Neural cell (in vitro differentiated cells): ENCODE measurements around the gene SSX2IP. TPM values are rescaled to one million over a fixed set of nuclear protein-coding genes. Genes with fewer than 3 reads are reported as not detected.

Experiments
- H2AFZ ChIP-seq: fragments of 200-600, 300-800 bp; sonication (generic), shearing (Covaris generic); 2 replicates; pipeline ENCODE4 v1.6.0; 2014; ENCODE audit warnings: low read depth, mild to moderate bottlenecking, antibody characterized with exemption, low read length, moderate library complexity
- H3F3A ChIP-seq: fragments of 200-600 bp; shearing (Covaris generic); 2 replicates; pipeline ENCODE4 v1.6.1; 2016; ENCODE audit warnings: mild to moderate bottlenecking, moderate library complexity, mixed read lengths, antibody characterized with exemption, low read length; ENCODE audit not compliant: insufficient read depth, poor library complexity, severe bottlenecking
- H3K27ac ChIP-seq: fragments of 200-600, 300-800 bp; sonication (generic), shearing (Covaris generic); 2 replicates; pipeline ENCODE4 v1.5.1; 2014; ENCODE audit warnings: mild to moderate bottlenecking, low read length, moderate library complexity
- H3K27me3 ChIP-seq: fragments of 300-800, 200-600 bp; sonication (generic), shearing (Covaris generic); 2 replicates; pipeline ENCODE4 v1.6.0; 2014; ENCODE audit warnings: mild to moderate bottlenecking, low read depth, low read length, moderate library complexity; ENCODE audit not compliant: insufficient read depth
- H3K36me3 ChIP-seq: fragments of 300-800, 200-600 bp; sonication (generic), shearing (Covaris generic); 2 replicates; pipeline ENCODE4 v1.5.1; 2014; ENCODE audit warnings: mild to moderate bottlenecking, antibody characterized with exemption, low read length, moderate library complexity; ENCODE audit not compliant: insufficient read depth
- H3K4me2 ChIP-seq: fragments of 300-800, 200-600 bp; sonication (generic), shearing (Covaris generic); 2 replicates; pipeline ENCODE4 v1.6.0; 2014; ENCODE audit warnings: mild to moderate bottlenecking, low read length
- H3K4me3 ChIP-seq: fragments of 300-800, 200-600 bp; sonication (generic), shearing (Covaris generic); 2 replicates; pipeline ENCODE4 v1.5.1; 2014; ENCODE audit warnings: mild to moderate bottlenecking, low read length, moderate library complexity
- H3K79me2 ChIP-seq: fragments of 200-600 bp; shearing (Covaris generic); replicated peaks from 2 replicates; pipeline ENCODE4 v1.6.0; 2014; ENCODE audit warnings: mild to moderate bottlenecking, low read length, moderate library complexity; ENCODE audit not compliant: insufficient read depth
- H3K9ac ChIP-seq: fragments of 300-800, 200-600 bp; sonication (generic), shearing (Covaris generic); 2 replicates; pipeline ENCODE4 v1.6.1; 2016; ENCODE audit warnings: mild to moderate bottlenecking, low read length, mixed read lengths
- H3K9me2 ChIP-seq: fragments of 200-600 bp; shearing (Covaris generic); 2 replicates; pipeline ENCODE4 v1.6.1; 2016; ENCODE audit warnings: mild to moderate bottlenecking, low read length, mixed read lengths; ENCODE audit not compliant: insufficient read depth
- H3K9me3 ChIP-seq: fragments of 200-600, 300-800 bp; sonication (generic), shearing (Covaris generic); 2 replicates; pipeline ENCODE4 v1.6.1; 2016; ENCODE audit warnings: mild to moderate bottlenecking, mixed run types, low read length, moderate library complexity, mixed read lengths
- H4K20me1 ChIP-seq: fragments of 200-600 bp; shearing (Covaris generic); 2 replicates; pipeline ENCODE4 v1.6.1; 2016; ENCODE audit warnings: mild to moderate bottlenecking, mixed run types; ENCODE audit not compliant: insufficient read depth
- EP300 ChIP-seq: fragments of 450-650 bp; conservative IDR thresholded peaks from 2 replicates; pipeline ENCODE4 v1.6.1; 2014; ENCODE audit warnings: antibody characterized with exemption, mild to moderate bottlenecking, moderate library complexity; ENCODE audit not compliant: poor library complexity, severe bottlenecking
- EZH2 ChIP-seq: fragments of 200-600, 300-800 bp; shearing (Covaris generic), sonication (generic); IDR thresholded peaks from 2 replicates; pipeline ENCODE4 v1.6.1; 2014; ENCODE audit warnings: antibody characterized with exemption, low read length, borderline replicate concordance, mild to moderate bottlenecking; ENCODE audit not compliant: insufficient read depth, poor library complexity, severe bottlenecking
- MXI1 ChIP-seq: fragments of 450-650 bp; conservative IDR thresholded peaks from 2 replicates; pipeline ENCODE4 v1.6.1; 2014; ENCODE audit warnings: antibody characterized with exemption, mild to moderate bottlenecking; ENCODE audit not compliant: poor library complexity, severe bottlenecking
- POLR2AphosphoS5 ChIP-seq: IDR thresholded peaks from 2 replicates; pipeline ENCODE4 v1.6.1; 2012
- RAD21 ChIP-seq: fragments of 450-650 bp; conservative IDR thresholded peaks from 2 replicates; pipeline ENCODE4 v1.6.1; 2014; ENCODE audit warnings: antibody characterized with exemption, mild to moderate bottlenecking, moderate library complexity
- SMC3 ChIP-seq: fragments of 450-650 bp; conservative IDR thresholded peaks from 2 replicates; pipeline ENCODE4 v1.6.1; 2014; ENCODE audit warnings: antibody characterized with exemption, mild to moderate bottlenecking, moderate library complexity; ENCODE audit not compliant: poor library complexity
- TAF1 ChIP-seq: IDR thresholded peaks from 2 replicates; pipeline ENCODE4 v1.6.1; 2012; ENCODE audit warnings: low read depth
- polyA plus RNA-seq: library from polyadenylated mRNA; depleted of rRNA; stranded (reverse); fragments of >200 nt; gene quantifications from 2 replicates; pipeline ENCODE4 v1.2.3, GENCODE V29; 2014
- TF ChIP-seq, protein P1 (sequence below): fragments of 450-650 bp; IDR thresholded peaks from 2 replicates; pipeline ENCODE4 v1.5.1; 2014; ENCODE audit warnings: antibody characterized with exemption, mild to moderate bottlenecking, moderate library complexity; ENCODE audit not compliant: poor library complexity, severe bottlenecking
- TF ChIP-seq, protein P2 (sequence below): IDR thresholded peaks from 2 replicates; pipeline ENCODE4 v1.6.1; 2012; ENCODE audit warnings: borderline replicate concordance

Gene SSX2IP
- polyA plus RNA-seq, 1 donor from 2014 or later = 21.7 TPM

DNA sequence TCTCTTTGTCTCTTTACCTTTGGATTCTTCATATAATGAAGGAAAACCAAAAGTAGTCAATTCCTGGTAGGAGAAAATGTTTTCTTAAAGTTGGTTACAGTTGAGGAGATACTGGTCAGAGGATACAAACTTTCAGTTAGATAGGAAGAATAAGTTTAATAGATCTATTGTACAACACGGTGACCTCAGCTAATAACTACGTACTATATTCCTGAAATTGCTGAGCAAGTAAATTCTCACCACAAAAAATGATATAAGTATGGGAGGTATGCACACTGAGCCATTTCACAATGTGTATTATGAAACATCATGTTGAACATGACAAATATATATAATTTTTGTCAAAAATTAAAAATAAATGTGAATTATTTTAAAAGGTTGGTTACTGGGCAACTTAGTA, 20.4 kb downstream of the SSX2IP start:
- Histone ChIP-seq H3K27ac (no peak overlapping the region), H3K36me3 (no peaks in the 10 kb centered on the region), H3K4me3 (no peak overlapping the region), H2AFZ (no peak overlapping the region), H4K20me1 (no peaks in the 10 kb centered on the region), H3K27me3 (no peaks in the 10 kb centered on the region), H3K9me3 (no peaks in the 10 kb centered on the region), H3K4me2 (no peak overlapping the region), H3K9me2 (no peaks in the 10 kb centered on the region), H3K9ac (no peak overlapping the region), H3F3A (no peaks in the 10 kb centered on the region), H3K79me2 (peaks cover 11% of the 10 kb centered on the region)
- TF ChIP-seq TAF1 (no peak), SMC3 (no peak), POLR2AphosphoS5 (no peak), MXI1 (no peak), RAD21 (no peak), EP300 (no peak), EZH2 (no peak)
- TF ChIP-seq, protein P1, sequence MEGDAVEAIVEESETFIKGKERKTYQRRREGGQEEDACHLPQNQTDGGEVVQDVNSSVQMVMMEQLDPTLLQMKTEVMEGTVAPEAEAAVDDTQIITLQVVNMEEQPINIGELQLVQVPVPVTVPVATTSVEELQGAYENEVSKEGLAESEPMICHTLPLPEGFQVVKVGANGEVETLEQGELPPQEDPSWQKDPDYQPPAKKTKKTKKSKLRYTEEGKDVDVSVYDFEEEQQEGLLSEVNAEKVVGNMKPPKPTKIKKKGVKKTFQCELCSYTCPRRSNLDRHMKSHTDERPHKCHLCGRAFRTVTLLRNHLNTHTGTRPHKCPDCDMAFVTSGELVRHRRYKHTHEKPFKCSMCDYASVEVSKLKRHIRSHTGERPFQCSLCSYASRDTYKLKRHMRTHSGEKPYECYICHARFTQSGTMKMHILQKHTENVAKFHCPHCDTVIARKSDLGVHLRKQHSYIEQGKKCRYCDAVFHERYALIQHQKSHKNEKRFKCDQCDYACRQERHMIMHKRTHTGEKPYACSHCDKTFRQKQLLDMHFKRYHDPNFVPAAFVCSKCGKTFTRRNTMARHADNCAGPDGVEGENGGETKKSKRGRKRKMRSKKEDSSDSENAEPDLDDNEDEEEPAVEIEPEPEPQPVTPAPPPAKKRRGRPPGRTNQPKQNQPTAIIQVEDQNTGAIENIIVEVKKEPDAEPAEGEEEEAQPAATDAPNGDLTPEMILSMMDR = no peak
- TF ChIP-seq, protein P2, sequence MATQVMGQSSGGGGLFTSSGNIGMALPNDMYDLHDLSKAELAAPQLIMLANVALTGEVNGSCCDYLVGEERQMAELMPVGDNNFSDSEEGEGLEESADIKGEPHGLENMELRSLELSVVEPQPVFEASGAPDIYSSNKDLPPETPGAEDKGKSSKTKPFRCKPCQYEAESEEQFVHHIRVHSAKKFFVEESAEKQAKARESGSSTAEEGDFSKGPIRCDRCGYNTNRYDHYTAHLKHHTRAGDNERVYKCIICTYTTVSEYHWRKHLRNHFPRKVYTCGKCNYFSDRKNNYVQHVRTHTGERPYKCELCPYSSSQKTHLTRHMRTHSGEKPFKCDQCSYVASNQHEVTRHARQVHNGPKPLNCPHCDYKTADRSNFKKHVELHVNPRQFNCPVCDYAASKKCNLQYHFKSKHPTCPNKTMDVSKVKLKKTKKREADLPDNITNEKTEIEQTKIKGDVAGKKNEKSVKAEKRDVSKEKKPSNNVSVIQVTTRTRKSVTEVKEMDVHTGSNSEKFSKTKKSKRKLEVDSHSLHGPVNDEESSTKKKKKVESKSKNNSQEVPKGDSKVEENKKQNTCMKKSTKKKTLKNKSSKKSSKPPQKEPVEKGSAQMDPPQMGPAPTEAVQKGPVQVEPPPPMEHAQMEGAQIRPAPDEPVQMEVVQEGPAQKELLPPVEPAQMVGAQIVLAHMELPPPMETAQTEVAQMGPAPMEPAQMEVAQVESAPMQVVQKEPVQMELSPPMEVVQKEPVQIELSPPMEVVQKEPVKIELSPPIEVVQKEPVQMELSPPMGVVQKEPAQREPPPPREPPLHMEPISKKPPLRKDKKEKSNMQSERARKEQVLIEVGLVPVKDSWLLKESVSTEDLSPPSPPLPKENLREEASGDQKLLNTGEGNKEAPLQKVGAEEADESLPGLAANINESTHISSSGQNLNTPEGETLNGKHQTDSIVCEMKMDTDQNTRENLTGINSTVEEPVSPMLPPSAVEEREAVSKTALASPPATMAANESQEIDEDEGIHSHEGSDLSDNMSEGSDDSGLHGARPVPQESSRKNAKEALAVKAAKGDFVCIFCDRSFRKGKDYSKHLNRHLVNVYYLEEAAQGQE = no peak

DNA sequence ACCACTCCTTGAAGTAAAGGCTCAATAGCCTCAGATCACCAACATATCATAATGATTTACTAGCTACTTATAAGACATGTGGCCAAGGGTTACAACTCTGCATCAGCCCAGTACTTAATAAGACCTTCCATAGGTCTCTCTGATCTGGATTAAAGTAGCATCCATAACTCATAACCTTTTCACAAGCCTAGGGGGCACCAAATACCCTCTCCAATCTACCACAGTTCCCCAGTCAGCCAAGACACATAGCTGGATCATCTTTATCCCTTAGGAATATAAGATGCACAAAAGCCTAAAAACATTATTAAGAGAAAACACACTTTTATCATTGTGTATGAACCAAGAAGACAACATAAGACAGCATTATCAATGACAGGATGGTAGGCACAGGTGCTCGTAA, 22.1 kb downstream of the SSX2IP start:
- H3K79me2 ChIP-seq = peaks cover 11% of the 10 kb centered on the region
- no peaks in the 10 kb centered on the region for H3K36me3 ChIP-seq
- H3K9me3 ChIP-seq = no peaks in the 10 kb centered on the region
- no peak overlapping the region for H3K4me2 ChIP-seq
- no peak overlapping the region for H3K9ac ChIP-seq
- H3F3A ChIP-seq = no peaks in the 10 kb centered on the region
- H3K27me3 ChIP-seq = no peaks in the 10 kb centered on the region
- H4K20me1 ChIP-seq = no peaks in the 10 kb centered on the region
- no peak overlapping the region for H3K27ac ChIP-seq
- no peak for TF ChIP-seq POLR2AphosphoS5
- TF ChIP-seq RAD21 = no peak
- no peak for TF ChIP-seq SMC3
- no peak for TF ChIP-seq EZH2
- TF ChIP-seq, protein P2 = no peak
- TF ChIP-seq TAF1 = no peak
- TF ChIP-seq EP300 = no peak
- no peak for TF ChIP-seq MXI1
- TF ChIP-seq, protein P1 = no peak
- H3K9me2 ChIP-seq = no peaks in the 10 kb centered on the region
- no peak overlapping the region for H3K4me3 ChIP-seq
- H2AFZ ChIP-seq = no peak overlapping the region
